HCT116 (cell line): ENCODE measurements around the gene SCYGR1. TPM values are rescaled to one million over a fixed set of nuclear protein-coding genes. Genes with fewer than 3 reads are reported as not detected.
"Not testable (repeated sequence)": the region's sequence is repeated elsewhere in the genome, so short reads cannot be mapped to it uniquely, and the experiment has no call there.

ENCODE experiments used
- ATAC-seq: fragments of 200-7000 bp; cut with Tn5 transposase; 2 replicates; pipeline ENCODE4 v1.9.1; 2020; ENCODE audit warnings: mild to moderate bottlenecking, moderate library complexity
- BruUV-seq: library from RNA; stranded (reverse); fragments of 400-500 nt; replicated peaks from 2 replicates; lab custom pipeline; 2021; lab: Mats Ljungman, UMichigan
- CTCF ChIA-PET: fragments of 300-600 bp; sonication (Branson Sonifier 250); formaldehyde crosslinking; loops from one replicate; lab custom pipeline; 2021; ENCODE audit warnings: antibody characterized with exemption; lab: Charles Lee
- POLR2A ChIA-PET: fragments of 300-600, 350-600 bp; sonication (Branson Sonifier 250); formaldehyde crosslinking; loops from one replicate; lab custom pipeline; 2021; ENCODE audit warnings: antibody characterized with exemption; lab: Charles Lee
- RAD21 ChIA-PET, 2 experiments: fragments of 300-600 bp; sonication (Branson Sonifier 250); formaldehyde crosslinking; loops; one replicate each; lab custom pipeline; 2023; ENCODE audit warnings: low total read pairs in 2 of 2; ENCODE audit not compliant: uncharacterized antibody in 2 of 2, unreplicated experiment in 2 of 2, low non-redundant PET in 1 of 2; lab: Charles Lee
- DNase-seq: peaks from one replicate; pipeline ENCODE4 v3.0.0-alpha.2; 2010; ENCODE audit warnings: low read depth, low spot score
- H2AFZ ChIP-seq: fragments of 200-600 bp; shearing (Covaris generic), sonication (generic); 2 replicates; pipeline ENCODE4 v1.6.1; 2017; ENCODE audit warnings: low read depth, mixed run types, mixed read lengths, antibody characterized with exemption, low read length; ENCODE audit not compliant: poor library complexity, severe bottlenecking
- H3K27ac ChIP-seq: 2 replicates; pipeline ENCODE4 v1.5.1; 2012; ENCODE audit warnings: low read depth, low read length
- H3K27me3 ChIP-seq: fragments of 200-600 bp; sonication (generic); 2 replicates; pipeline ENCODE4 v1.6.1; 2016; ENCODE audit warnings: mixed run types, low read length, mixed read lengths; ENCODE audit not compliant: insufficient read depth
- H3K36me3 ChIP-seq, 2 experiments: fragments of 200-500 bp in 1 of 2; fragments of 200-600 bp in 1 of 2; sonication (Bioruptor generic) in 1 of 2; sonication (generic) in 1 of 2; 2 replicates each; pipeline versions ENCODE4 v1.5.1 to v1.6.1; 2014 to 2016; ENCODE audit warnings: low read length in 2 of 2, inconsistent platforms in 1 of 2, mixed read lengths in 1 of 2, mixed run types in 1 of 2; ENCODE audit not compliant: insufficient read depth in 2 of 2, control insufficient read depth in 1 of 2
- H3K4me1 ChIP-seq, 2 experiments: fragments of 200-600 bp in 1 of 2; sonication (generic) in 1 of 2; 2 replicates each; pipeline versions ENCODE4 v1.5.1 to v1.6.1; 2012 to 2017; ENCODE audit warnings: low read length in 2 of 2, inconsistent platforms in 1 of 2, mild to moderate bottlenecking in 1 of 2, mixed read lengths in 1 of 2, mixed run types in 1 of 2, moderate library complexity in 1 of 2; ENCODE audit not compliant: insufficient read depth in 2 of 2, control insufficient read depth in 1 of 2
- H3K4me2 ChIP-seq: fragments of 200-600 bp; sonication (generic); 2 replicates; pipeline ENCODE4 v1.6.1; 2017; ENCODE audit warnings: mixed run types, low read length, mixed read lengths
- H3K4me3 ChIP-seq, 2 experiments: fragments of 200-600 bp in 1 of 2; sonication (generic) in 1 of 2; replicated peaks in 1 of 2; 2 replicates each; pipeline ENCODE4 v1.5.1; 2011 to 2016; ENCODE audit warnings: low read length in 2 of 2, control low read depth in 1 of 2, low read depth in 1 of 2, mild to moderate bottlenecking in 1 of 2, mixed read lengths in 1 of 2, mixed run types in 1 of 2
- H3K79me2 ChIP-seq: fragments of 200-600 bp; sonication (generic); 2 replicates; pipeline ENCODE4 v1.6.1; 2017; ENCODE audit warnings: mild to moderate bottlenecking, mixed run types, low read length, moderate library complexity, mixed read lengths; ENCODE audit not compliant: insufficient read depth
- H3K9ac ChIP-seq: fragments of 200-600 bp; sonication (generic); 2 replicates; pipeline ENCODE4 v1.6.1; 2016; ENCODE audit warnings: low read length, mixed read lengths
- H3K9me2 ChIP-seq: fragments of 200-600 bp; sonication (generic), shearing (Covaris generic); 2 replicates; pipeline ENCODE4 v1.6.1; 2017; ENCODE audit warnings: mixed run types, mild to moderate bottlenecking, moderate library complexity; ENCODE audit not compliant: insufficient read depth
- H3K9me3 ChIP-seq, 2 experiments: fragments of 200-500 bp in 1 of 2; fragments of 200-600 bp in 1 of 2; sonication (Bioruptor generic) in 1 of 2; sonication (generic) in 1 of 2; 2 replicates each; pipeline ENCODE4 v1.6.1; 2014 to 2017; ENCODE audit warnings: low read length in 2 of 2, mixed read lengths in 2 of 2, inconsistent platforms in 1 of 2, low read depth in 1 of 2, mild to moderate bottlenecking in 1 of 2, mixed run types in 1 of 2, moderate library complexity in 1 of 2; ENCODE audit not compliant: control insufficient read depth in 1 of 2, insufficient read depth in 1 of 2
- H4K20me1 ChIP-seq: fragments of 200-600 bp; sonication (generic), shearing (Covaris generic); 2 replicates; pipeline ENCODE4 v1.6.1; 2017; ENCODE audit warnings: mixed run types, mild to moderate bottlenecking, moderate library complexity; ENCODE audit not compliant: insufficient read depth
- FOSL1 ChIP-seq: IDR thresholded peaks from 2 replicates; pipeline ENCODE4 v1.6.1; 2012; ENCODE audit warnings: low read depth
- MAX ChIP-seq: IDR thresholded peaks from 2 replicates; pipeline ENCODE4 v1.6.1; 2012
- POLR2AphosphoS5 ChIP-seq: IDR thresholded peaks from 2 replicates; pipeline ENCODE4 v1.6.1; 2011; ENCODE audit warnings: mild to moderate bottlenecking, low read depth, low read length, moderate library complexity
- RAD21 ChIP-seq: IDR thresholded peaks from 2 replicates; pipeline ENCODE4 v1.6.1; 2012; ENCODE audit warnings: low read depth, mild to moderate bottlenecking
- ZNF274 ChIP-seq: fragments of 200-500 bp; sonication (Bioruptor generic); IDR thresholded peaks from 2 replicates; pipeline ENCODE4 v1.6.1; 2014; ENCODE audit warnings: mild to moderate bottlenecking, low read depth, low read length, inconsistent platforms
- intact Hi-C: fragments of 100-400 bp; cut with micrococcal nuclease; formaldehyde crosslinking; loops from 2 replicates; pipeline ENCODE4 v1.10.0; 2022
- total RNA-seq: library from RNA; stranded (reverse); gene quantifications from one replicate; pipeline ENCODE4 v1.2.1, GENCODE V29; 2021; ENCODE audit not compliant: unreplicated experiment
- TF ChIP-seq, protein P1 (sequence below), 3 experiments: fragments of 200-600 bp in 1 of 3; sonication (generic) in 1 of 3; IDR thresholded peaks in 2 of 3; conservative IDR thresholded peaks in 1 of 3; 2 replicates each; pipeline ENCODE4 v1.5.1; 2012 to 2017; ENCODE audit warnings: low read depth in 2 of 3, low read length in 2 of 3, antibody characterized with exemption in 1 of 3, borderline replicate concordance in 1 of 3, control low read depth in 1 of 3, mild to moderate bottlenecking in 1 of 3, mixed read lengths in 1 of 3, mixed run types in 1 of 3, moderate library complexity in 1 of 3; ENCODE audit not compliant: insufficient read depth in 1 of 3

SCYGR1 gene
- total RNA-seq, 1 experiment from 2014 or later, result not detected

DNA sequence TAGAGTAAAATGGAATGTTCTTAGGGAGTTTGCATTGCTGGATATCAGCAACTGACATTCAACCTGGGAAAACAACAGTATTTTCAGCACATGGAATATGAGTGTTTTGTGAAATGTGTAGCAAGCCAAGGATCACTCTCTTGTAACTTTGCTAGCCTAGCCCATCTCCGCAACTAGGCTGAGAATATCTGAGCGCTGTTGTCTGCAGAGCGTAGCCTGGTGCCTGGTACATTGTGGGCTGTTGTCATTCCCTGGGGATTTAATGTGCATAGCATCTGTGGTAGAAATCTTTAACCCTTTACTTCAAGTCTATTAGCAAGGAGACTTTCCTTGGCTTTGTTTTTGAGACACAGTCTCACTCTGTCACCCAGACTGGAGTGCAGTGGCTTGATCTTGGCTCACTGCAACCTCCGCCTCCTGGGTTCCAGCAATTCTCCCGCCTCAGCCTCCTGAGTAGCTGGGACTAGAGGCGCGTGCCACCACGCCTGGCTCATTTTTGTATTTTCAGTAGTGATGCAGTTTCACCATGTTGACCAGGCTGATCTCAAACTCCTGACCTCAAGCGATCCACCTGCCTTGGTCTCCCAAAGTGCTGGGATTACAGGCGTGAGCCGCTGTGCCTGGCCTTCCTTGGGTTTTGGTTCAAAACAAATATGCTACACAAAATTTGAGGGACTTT lies 23.0 kb downstream of the SCYGR1 start:
- H3K4me3 ChIP-seq, H3K27ac ChIP-seq, H3K4me2 ChIP-seq, H3K79me2 ChIP-seq, H3K9ac ChIP-seq, H2AFZ ChIP-seq, ATAC-seq, H3K9me2 ChIP-seq, H3K27me3 ChIP-seq, BruUV-seq, CTCF ChIA-PET, H3K36me3 ChIP-seq, H4K20me1 ChIP-seq, POLR2A ChIA-PET, H3K9me3 ChIP-seq, intact Hi-C loops, H3K4me1 ChIP-seq, DNase-seq: not testable (repeated sequence)
- RAD21 ChIA-PET, result interaction anchor here in 1 of 2 experiments (0.6 kb wide), 1 partner anchor 644 kb away, joined by 5 read pairs; no protein-coding TSS in a partner anchor

GRCh38 chr2:227363756-227364155 lies 24.0 kb downstream of the SCYGR1 start:
- no TSS peak for BruUV-seq
- ChIA-PET POLR2A (no interaction called here), RAD21 (no interaction called here), CTCF (no interaction called here)
- H3K9ac ChIP-seq, result no peak overlapping the region
- no peaks in the 10 kb centered on the region for H3K4me1 ChIP-seq
- H3K36me3 ChIP-seq, result no peaks in the 10 kb centered on the region; a peak in 2 of 4 replicates
- no peaks in the 10 kb centered on the region for H3K79me2 ChIP-seq
- no peaks in the 10 kb centered on the region for H3K9me2 ChIP-seq
- no peaks in the 10 kb centered on the region for H4K20me1 ChIP-seq
- H3K27me3 ChIP-seq, result no peaks in the 10 kb centered on the region
- TF ChIP-seq MAX (0 out of 2 replicates have a peak, but pooled peaks have one; percentile 12), RAD21 (peak; percentile 27; the same call in 1 of the 2 replicates), ZNF274 (no peak), POLR2AphosphoS5 (no peak), FOSL1 (no peak)
- TF ChIP-seq, protein P1, sequence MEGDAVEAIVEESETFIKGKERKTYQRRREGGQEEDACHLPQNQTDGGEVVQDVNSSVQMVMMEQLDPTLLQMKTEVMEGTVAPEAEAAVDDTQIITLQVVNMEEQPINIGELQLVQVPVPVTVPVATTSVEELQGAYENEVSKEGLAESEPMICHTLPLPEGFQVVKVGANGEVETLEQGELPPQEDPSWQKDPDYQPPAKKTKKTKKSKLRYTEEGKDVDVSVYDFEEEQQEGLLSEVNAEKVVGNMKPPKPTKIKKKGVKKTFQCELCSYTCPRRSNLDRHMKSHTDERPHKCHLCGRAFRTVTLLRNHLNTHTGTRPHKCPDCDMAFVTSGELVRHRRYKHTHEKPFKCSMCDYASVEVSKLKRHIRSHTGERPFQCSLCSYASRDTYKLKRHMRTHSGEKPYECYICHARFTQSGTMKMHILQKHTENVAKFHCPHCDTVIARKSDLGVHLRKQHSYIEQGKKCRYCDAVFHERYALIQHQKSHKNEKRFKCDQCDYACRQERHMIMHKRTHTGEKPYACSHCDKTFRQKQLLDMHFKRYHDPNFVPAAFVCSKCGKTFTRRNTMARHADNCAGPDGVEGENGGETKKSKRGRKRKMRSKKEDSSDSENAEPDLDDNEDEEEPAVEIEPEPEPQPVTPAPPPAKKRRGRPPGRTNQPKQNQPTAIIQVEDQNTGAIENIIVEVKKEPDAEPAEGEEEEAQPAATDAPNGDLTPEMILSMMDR (IDR thresholded peaks at IDR 0.05 in 2 of 3, conservative IDR thresholded peaks at IDR 0.05 in 1 of 3; ENCODE audit: borderline replicate concordance in 1 of 3, insufficient read depth in 1 of 3, low read depth in 2 of 3, low read length in 2 of 3), result peak in 1 of 3 experiments; percentile 54; a peak in 2 of 6 replicates
- TF ChIP-seq, all 23 proteins: peak for 3
- no peak for ATAC-seq
- no peak overlapping the region for H3K4me2 ChIP-seq
- H2AFZ ChIP-seq, result no peak overlapping the region
- no peak for DNase-seq
- H3K4me3 ChIP-seq, result no peak overlapping the region
- H3K9me3 ChIP-seq, result no peaks in the 10 kb centered on the region
- H3K27ac ChIP-seq, result no peak overlapping the region
- intact Hi-C loops, result no loop called here
